HG03097 (cell line): ENCODE results near the gene SUPT16H.
"Not testable (repeated sequence)": the region's sequence is repeated elsewhere in the genome, so short reads cannot be mapped to it uniquely, and the experiment has no call there.

ENCODE experiments used
- ATAC-seq: cut with Tn5 transposase; IDR thresholded peaks from one replicate; pipeline ENCODE4 v1.9.1; 2021; ENCODE audit not compliant: unreplicated experiment, low FRiP score

Gene SUPT16H

DNA sequence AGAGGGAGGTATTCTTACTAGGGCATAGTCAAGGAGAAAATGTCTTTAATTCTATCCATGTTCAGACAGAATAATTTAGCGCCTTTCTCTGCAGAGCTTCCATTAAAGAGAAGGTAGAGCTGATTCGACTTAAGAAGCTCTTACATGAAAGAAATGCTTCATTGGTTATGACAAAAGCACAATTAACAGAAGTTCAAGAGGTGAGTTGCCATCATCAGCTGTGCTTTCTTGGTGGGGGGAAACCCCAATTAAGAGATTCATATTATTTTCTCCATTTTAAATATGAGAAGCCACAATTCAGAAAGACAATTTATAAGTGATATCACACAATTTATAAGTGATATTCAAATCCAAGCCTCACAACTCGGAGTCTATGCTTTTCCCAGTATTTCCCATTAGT, 76.2 kb downstream of the SUPT16H start:
- no peak for ATAC-seq

DNA sequence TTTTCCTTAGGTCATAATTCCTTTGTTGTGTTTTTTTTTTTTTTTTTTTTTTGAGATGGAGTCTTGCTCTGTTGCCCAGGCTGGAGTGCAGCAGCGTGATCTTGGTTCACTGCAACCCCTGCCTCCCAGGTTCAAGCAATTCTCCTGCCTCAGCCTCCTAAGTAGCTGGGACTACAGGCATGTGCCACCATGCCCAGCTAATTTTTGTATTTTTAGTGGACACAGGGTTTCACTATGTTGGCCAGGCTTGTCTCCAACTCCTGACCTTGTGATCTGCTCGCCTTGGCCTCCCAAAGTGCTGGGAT, 81.0 kb downstream of the SUPT16H start:
- ATAC-seq = not testable (repeated sequence)

DNA sequence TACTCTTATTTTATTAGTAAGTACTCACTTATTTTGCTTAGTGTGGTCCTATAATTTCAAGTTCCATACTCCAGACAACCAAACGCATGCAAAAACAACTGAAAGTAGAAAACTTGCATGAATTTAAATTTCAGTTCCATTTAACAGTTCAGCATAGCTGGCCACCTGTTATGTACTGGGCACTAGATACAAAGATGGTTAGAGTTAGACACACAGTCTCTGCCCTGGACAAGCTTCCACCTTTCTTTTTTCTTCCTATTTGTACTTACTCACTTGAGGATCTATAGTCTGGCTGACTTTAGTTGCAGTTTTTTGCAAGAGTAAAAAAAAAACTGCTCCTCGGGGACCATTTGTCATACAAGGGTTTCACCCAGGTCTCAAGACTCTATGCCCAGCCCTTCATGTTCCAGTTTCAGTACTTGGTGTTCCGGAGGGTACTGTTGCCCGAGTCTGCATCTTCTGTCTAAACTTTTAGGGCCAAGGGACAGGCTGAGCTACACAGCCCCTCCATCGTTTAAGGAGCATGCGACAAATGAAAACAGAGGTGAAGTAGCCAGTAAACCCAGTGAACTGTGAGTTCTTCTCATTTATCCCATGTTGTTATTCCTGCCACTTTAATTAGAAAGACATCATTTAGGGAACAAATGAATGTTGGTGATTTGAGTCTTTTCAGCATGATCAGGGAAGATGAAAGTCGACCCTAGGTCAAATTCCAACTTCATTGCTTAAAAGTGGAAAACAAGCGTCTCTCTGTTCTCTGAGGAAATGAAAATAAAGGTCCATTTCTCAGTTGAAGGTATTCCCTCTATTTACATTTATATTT, 81.6 kb downstream of the SUPT16H start:
- no peak for ATAC-seq
